K562 (cell line): ENCODE data around the gene BRD3OS. TPM values are rescaled to one million over a fixed set of nuclear protein-coding genes. Genes with fewer than 3 reads are reported as not detected.

ENCODE experiments used
- ARNT ChIP-seq, 2 experiments: fragments of 450-650 bp; IDR thresholded peaks; 2 replicates each; pipeline ENCODE4 v1.6.1; 2016; ENCODE audit warnings: mild to moderate bottlenecking in 1 of 2
- CHD2 ChIP-seq: IDR thresholded peaks from 2 replicates; pipeline ENCODE4 v1.6.1; 2011; ENCODE audit warnings: low read depth, low read length
- COPS2 ChIP-seq: fragments of 450-650 bp; conservative IDR thresholded peaks from 2 replicates; pipeline ENCODE4 v1.6.1; 2016; ENCODE audit warnings: mild to moderate bottlenecking, moderate library complexity
- ETS1 ChIP-seq: conservative IDR thresholded peaks from 2 replicates; pipeline ENCODE4 v1.6.1; 2011; ENCODE audit warnings: low read depth, mild to moderate bottlenecking, low read length; ENCODE audit not compliant: control insufficient read depth
- GATA2 ChIP-seq: sonication (generic); formaldehyde crosslinking; IDR thresholded peaks from 2 replicates; pipeline ENCODE4 v1.4.0; 2020; ENCODE audit warnings: mild to moderate bottlenecking, missing genetic modification reagents
- GTF2E2 ChIP-seq: fragments of 200-800 bp; sonication (Bioruptor generic); IDR thresholded peaks from 2 replicates; pipeline ENCODE4 v1.6.1; 2016; ENCODE audit warnings: missing genetic modification characterization, missing compliant biosample characterization
- ILF3 ChIP-seq: fragments of 450-650 bp; IDR thresholded peaks from 2 replicates; pipeline ENCODE4 v1.6.1; 2018; ENCODE audit warnings: antibody characterized with exemption, mild to moderate bottlenecking, moderate library complexity, borderline replicate concordance
- ILK ChIP-seq: fragments of 450-650 bp; IDR thresholded peaks from 2 replicates; pipeline ENCODE4 v1.6.1; 2016; ENCODE audit warnings: missing genetic modification characterization, low read depth, mild to moderate bottlenecking, missing compliant biosample characterization, moderate library complexity, borderline replicate concordance
- MAFF ChIP-seq: IDR thresholded peaks from 2 replicates; pipeline ENCODE4 v1.6.1; 2012; ENCODE audit warnings: low read length, improper control_type of control experiment
- MAFG ChIP-seq: fragments of 450-650 bp; conservative IDR thresholded peaks from 2 replicates; pipeline ENCODE4 v1.6.1; 2016; ENCODE audit warnings: missing genetic modification characterization, missing compliant biosample characterization
- NEUROD1 ChIP-seq: fragments of 150-350 bp; IDR thresholded peaks from 2 replicates; pipeline ENCODE4 v1.6.1; 2014; ENCODE audit warnings: borderline replicate concordance, low read length, low read depth; ENCODE audit not compliant: partially characterized antibody
- NFIC ChIP-seq: fragments of 450-650 bp; IDR thresholded peaks from 2 replicates; pipeline ENCODE4 v1.6.1; 2017; ENCODE audit warnings: mild to moderate bottlenecking, inconsistent platforms
- NR2C1 ChIP-seq, 2 experiments: fragments of 450-650 bp; IDR thresholded peaks; 2 replicates each; pipeline ENCODE4 v1.6.1; 2017; ENCODE audit warnings: mild to moderate bottlenecking in 2 of 2, antibody characterized with exemption in 1 of 2, inconsistent platforms in 1 of 2, missing compliant biosample characterization in 1 of 2, missing genetic modification characterization in 1 of 2
- XRCC4 ChIP-seq: IDR thresholded peaks from one replicate; pipeline ENCODE4 v1.6.1; 2011; ENCODE audit not compliant: insufficient read depth, insufficient read length; ENCODE audit errors: extremely low read depth
- YY1 ChIP-seq, 3 experiments: IDR thresholded peaks; 2 replicates each; pipeline ENCODE4 v1.6.1; 2011; ENCODE audit warnings: low read length in 2 of 3, mild to moderate bottlenecking in 2 of 3, moderate library complexity in 2 of 3, borderline replicate concordance in 1 of 3, control low read depth in 1 of 3, low read depth in 1 of 3; ENCODE audit not compliant: insufficient read depth in 3 of 3, insufficient replicate concordance in 2 of 3, control insufficient read depth in 1 of 3, insufficient read length in 1 of 3; ENCODE audit errors: extremely low read depth in 1 of 3
- ZFP30 ChIP-seq: fragments of 250-450 bp; sonication (Bioruptor Pico); IDR thresholded peaks from 2 replicates; pipeline ENCODE4 v1.8.0; 2022; ENCODE audit warnings: moderate library complexity, mild to moderate bottlenecking, inconsistent platforms, borderline replicate concordance
- ZNF197 ChIP-seq: fragments of 200-800 bp; sonication (Bioruptor generic); IDR thresholded peaks from 2 replicates; pipeline ENCODE4 v1.6.1; 2016; ENCODE audit warnings: low read depth, missing genetic modification characterization, missing compliant biosample characterization
- ZNF445 ChIP-seq: fragments of 250-450 bp; sonication (Bioruptor Pico); IDR thresholded peaks from 2 replicates; pipeline ENCODE4 v1.4.0; 2020; ENCODE audit warnings: low read depth, mild to moderate bottlenecking, moderate library complexity
- ZNF740 ChIP-seq, 3 experiments: fragments of 200-800 bp in 1 of 3; sonication (Bioruptor generic) in 1 of 3; sonication (generic) in 1 of 3; formaldehyde crosslinking in 1 of 3; IDR thresholded peaks; 2 replicates each; pipeline versions ENCODE4 v1.6.1 to v1.8.0; 2016 to 2022; ENCODE audit warnings: mild to moderate bottlenecking in 2 of 3, missing compliant biosample characterization in 2 of 3, missing genetic modification characterization in 2 of 3, missing genetic modification reagents in 1 of 3
- ZNF830 ChIP-seq: fragments of 250-450 bp; sonication (Bioruptor Pico); IDR thresholded peaks from 2 replicates; pipeline ENCODE4 v1.5.0; 2021; ENCODE audit warnings: mild to moderate bottlenecking
- polyA plus RNA-seq, 8 experiments: library from polyadenylated mRNA; depleted of rRNA in 4 of 8; stranded (reverse) in 5 of 8; unstranded in 3 of 8; fragments of >200 nt; fragmentation: Nextera tagmentation in 2 of 8; fragmentation: Illumina TruSeq in 1 of 8; extraction: Ambion mirVana in 2 of 8; extraction: Trizol in 1 of 8; gene quantifications; 2 replicates each; pipeline versions ENCODE4 v1.2.1 to v1.2.3, GENCODE V29; 2011 to 2014; ENCODE audit warnings: inconsistent platforms in 1 of 8, missing spikeins in 1 of 8
- total RNA-seq, 7 experiments: library from RNA; depleted of rRNA in 6 of 7; stranded (reverse); fragments of >200 nt in 6 of 7; fragmentation: Illumina TruSeq in 2 of 7; extraction: Trizol in 2 of 7; gene quantifications; 2 replicates each; pipeline versions ENCODE4 v1.2.1 to v1.2.3, GENCODE V29; 2011 to 2021; ENCODE audit warnings: low replicate concordance in 1 of 7
- TF ChIP-seq, protein P1 (sequence below): fragments of 450-650 bp; IDR thresholded peaks from 2 replicates; pipeline ENCODE4 v1.6.1; 2016; ENCODE audit warnings: antibody characterized with exemption
- TF ChIP-seq, protein P2 (sequence below): fragments of 250-450 bp; sonication (Bioruptor Pico); IDR thresholded peaks from 2 replicates; pipeline ENCODE4 v1.8.0; 2022; ENCODE audit warnings: inconsistent platforms, mild to moderate bottlenecking, moderate library complexity, borderline replicate concordance

The BRD3OS gene
- total and polyA plus RNA-seq, 9 of the 15 experiments (the other 6 are each of a cell fraction or from before 2014, with no cell fraction given), result 1.1 to 8.7 (median 5.9) TPM

GRCh38 chr9:134024828-134025605 lies at the start of gene BRD3OS (continued):
- TF ChIP-seq YY1 (IDR thresholded peaks at IDR 0.05; ENCODE audit: borderline replicate concordance in 1 of 3, control insufficient read depth in 1 of 3, extremely low read depth in 1 of 3, insufficient read depth in 3 of 3, insufficient read length in 1 of 3, insufficient replicate concordance in 2 of 3, low read depth in 1 of 3, low read length in 2 of 3), result peak in 2 of 3 experiments; percentile 46 to 83
- TF ChIP-seq ILF3, result no peak
- TF ChIP-seq COPS2, result no peak
- TF ChIP-seq ZNF830 (CRISPR knock-in tag), result no peak
- no peak for TF ChIP-seq CHD2
- TF ChIP-seq, protein P1, sequence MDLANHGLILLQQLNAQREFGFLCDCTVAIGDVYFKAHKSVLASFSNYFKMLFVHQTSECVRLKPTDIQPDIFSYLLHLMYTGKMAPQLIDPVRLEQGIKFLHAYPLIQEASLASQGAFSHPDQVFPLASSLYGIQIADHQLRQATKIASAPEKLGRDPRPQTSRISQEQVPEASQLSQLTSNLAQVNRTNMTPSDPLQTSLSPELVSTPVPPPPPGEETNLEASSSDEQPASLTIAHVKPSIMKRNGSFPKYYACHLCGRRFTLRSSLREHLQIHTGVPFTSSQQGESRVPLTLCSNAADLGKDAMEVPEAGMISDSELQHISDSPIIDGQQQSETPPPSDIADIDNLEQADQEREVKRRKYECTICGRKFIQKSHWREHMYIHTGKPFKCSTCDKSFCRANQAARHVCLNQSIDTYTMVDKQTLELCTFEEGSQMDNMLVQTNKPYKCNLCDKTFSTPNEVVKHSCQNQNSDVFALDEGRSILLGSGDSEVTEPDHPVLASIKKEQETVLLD, result no peak
- no peak for TF ChIP-seq ILK (tag)
- TF ChIP-seq, protein P2, sequence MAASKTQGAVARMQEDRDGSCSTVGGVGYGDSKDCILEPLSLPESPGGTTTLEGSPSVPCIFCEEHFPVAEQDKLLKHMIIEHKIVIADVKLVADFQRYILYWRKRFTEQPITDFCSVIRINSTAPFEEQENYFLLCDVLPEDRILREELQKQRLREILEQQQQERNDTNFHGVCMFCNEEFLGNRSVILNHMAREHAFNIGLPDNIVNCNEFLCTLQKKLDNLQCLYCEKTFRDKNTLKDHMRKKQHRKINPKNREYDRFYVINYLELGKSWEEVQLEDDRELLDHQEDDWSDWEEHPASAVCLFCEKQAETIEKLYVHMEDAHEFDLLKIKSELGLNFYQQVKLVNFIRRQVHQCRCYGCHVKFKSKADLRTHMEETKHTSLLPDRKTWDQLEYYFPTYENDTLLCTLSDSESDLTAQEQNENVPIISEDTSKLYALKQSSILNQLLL (CRISPR knock-in tag), result no peak
- no peak for TF ChIP-seq ZFP30 (CRISPR knock-in tag)
- TF ChIP-seq MAFG, result no peak
- no peak for TF ChIP-seq MAFF
- TF ChIP-seq ZNF197, result no peak
- TF ChIP-seq ETS1, result peak; percentile 88; the same call in 1 of the 2 replicates
- peak; percentile 32; the same call in 1 of the 2 replicates for TF ChIP-seq ZNF740 (CRISPR knock-in tag; IDR thresholded peaks at IDR 0.05)
- no peak for TF ChIP-seq ZNF740 (tag; IDR thresholded peaks at IDR 0.05)
- TF ChIP-seq ZNF445, result no peak
- TF ChIP-seq GTF2E2, result no peak
- no peak for TF ChIP-seq ARNT (IDR thresholded peaks at IDR 0.05)
- TF ChIP-seq NFIC, result no peak
- TF ChIP-seq XRCC4, result no peak
- TF ChIP-seq GATA2 (CRISPR knock-in tag), result no peak
- TF ChIP-seq NR2C1 (IDR thresholded peaks at IDR 0.05), result no peak
- no peak for TF ChIP-seq NR2C1 (tag; IDR thresholded peaks at IDR 0.05)
- peak; percentile 83 for TF ChIP-seq NEUROD1
